ENCODE data around the gene NLGN4X. TPM values are rescaled to one million over a fixed set of nuclear protein-coding genes. Genes with fewer than 3 reads are reported as not detected.

The NLGN4X gene
- total RNA-seq, 1 donor: 0.86 TPM

DNA sequence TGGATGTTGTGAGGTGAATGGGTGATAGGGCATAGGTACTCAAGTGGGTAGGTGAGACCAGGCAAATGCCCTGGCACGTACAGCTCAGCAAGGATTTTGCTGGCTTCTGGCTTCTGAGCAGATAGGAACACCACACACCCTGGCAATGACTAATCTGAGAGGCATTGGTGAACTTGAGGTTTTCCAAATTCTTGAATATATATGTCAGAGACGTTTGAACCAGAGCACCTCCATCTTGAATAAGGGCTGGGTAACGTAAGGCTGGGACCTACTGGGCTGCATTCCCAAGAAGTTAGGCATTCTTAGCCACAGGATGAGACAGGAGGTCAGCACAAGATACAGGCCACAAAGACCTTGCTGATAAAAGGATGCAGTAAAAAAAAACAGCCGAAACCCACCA is 204.5 kb downstream of the NLGN4X start:
- TF ChIP-seq, protein P1, sequence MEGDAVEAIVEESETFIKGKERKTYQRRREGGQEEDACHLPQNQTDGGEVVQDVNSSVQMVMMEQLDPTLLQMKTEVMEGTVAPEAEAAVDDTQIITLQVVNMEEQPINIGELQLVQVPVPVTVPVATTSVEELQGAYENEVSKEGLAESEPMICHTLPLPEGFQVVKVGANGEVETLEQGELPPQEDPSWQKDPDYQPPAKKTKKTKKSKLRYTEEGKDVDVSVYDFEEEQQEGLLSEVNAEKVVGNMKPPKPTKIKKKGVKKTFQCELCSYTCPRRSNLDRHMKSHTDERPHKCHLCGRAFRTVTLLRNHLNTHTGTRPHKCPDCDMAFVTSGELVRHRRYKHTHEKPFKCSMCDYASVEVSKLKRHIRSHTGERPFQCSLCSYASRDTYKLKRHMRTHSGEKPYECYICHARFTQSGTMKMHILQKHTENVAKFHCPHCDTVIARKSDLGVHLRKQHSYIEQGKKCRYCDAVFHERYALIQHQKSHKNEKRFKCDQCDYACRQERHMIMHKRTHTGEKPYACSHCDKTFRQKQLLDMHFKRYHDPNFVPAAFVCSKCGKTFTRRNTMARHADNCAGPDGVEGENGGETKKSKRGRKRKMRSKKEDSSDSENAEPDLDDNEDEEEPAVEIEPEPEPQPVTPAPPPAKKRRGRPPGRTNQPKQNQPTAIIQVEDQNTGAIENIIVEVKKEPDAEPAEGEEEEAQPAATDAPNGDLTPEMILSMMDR (IDR thresholded peaks at IDR 0.05; ENCODE audit: insufficient read depth, low read depth, low read length): no peak
- no peak overlapping the region for H3K4me3 ChIP-seq (ENCODE audit: low read depth, low read length)
- peak; percentile 12 for DNase-seq (ENCODE audit: low read depth)

DNA sequence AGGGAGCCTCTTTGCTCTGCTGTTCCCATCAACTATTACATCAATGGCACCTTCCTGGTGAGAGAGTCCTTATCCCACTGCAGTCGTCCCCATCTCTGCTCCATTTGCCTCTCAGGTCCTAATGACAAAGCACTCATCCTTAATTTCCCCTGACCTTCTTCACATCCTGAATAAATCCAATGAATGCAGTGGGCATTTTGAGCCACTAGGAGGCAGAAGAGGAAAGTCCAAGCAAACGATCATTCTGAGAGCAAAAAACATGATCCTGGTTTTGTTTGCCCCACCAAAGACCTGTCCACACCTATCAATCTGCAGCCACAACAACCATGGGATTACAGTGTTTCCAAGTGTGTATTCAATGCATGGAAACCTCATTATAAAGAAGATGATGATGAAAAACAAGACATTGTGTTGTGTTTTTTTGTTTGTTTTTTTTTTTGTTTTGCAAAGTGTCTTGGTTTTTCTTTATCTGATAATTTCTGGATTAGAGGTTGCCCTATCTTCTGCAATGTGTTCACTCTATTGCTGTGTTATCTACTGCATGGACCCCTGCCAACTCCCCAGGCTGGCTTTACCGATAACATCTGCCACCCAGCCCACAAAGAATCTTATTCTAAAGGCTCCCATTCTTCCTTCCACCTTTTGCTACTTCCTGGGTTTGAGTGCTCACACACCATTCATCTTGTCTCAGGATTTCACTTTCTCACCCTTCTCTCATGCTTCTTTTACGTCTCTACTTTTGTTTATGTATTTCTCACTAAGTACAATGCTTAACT is 207.2 kb downstream of the NLGN4X start:
- peak; percentile 34 for DNase-seq (ENCODE audit: low read depth)
- H3K4me3 ChIP-seq (ENCODE audit: low read depth, low read length): no peak overlapping the region

DNA sequence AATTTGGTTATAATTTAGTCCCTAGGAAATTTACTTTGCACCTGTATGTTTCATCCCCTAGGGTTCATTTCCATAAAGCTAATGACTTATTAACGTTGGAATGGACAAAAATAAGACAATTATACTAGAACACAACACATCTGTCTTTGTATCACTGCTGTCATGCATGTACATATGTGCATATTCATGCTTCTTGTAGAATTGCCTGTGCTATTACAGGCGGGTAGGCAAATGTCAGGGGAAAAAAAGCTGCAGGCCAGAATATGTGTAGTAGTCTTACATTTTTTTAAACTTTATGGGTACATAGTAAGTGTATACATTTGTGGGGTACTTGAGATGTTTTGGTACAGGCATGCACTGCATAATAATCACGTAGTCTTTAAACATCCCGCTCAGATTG is 209.6 kb downstream of the NLGN4X start:
- TF ChIP-seq, protein P1 (IDR thresholded peaks at IDR 0.05; ENCODE audit: insufficient read depth, low read depth, low read length): no peak

More for the DNA sequence above, 207.2 kb downstream of the NLGN4X start:
- TF ChIP-seq, protein P1 (IDR thresholded peaks at IDR 0.05; ENCODE audit: insufficient read depth, low read depth, low read length): peak; percentile 60

DNA sequence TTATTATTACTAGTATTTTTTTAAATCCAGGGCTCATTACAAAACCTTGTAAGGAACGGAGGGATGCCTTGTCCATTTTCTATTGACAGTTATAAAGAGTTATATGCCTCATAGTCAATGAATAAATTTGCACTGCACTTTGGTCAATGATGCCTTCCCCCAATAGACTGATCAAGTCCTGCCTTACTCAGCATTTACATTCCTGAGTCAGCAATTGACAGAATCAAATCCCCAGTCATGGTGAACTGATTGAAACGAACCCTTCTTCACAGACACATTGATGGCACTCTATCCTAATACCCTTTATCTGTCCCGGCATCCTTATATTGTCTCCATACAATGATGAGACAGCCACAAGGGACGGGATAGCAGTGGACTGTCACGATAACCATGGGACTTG is 213.2 kb downstream of the NLGN4X start:
- DNase-seq (ENCODE audit: low read depth): no peak
- H3K4me3 ChIP-seq (ENCODE audit: low read depth, low read length): no peak overlapping the region
- TF ChIP-seq, protein P1 (IDR thresholded peaks at IDR 0.05; ENCODE audit: insufficient read depth, low read depth, low read length): no peak

More for the DNA sequence above, 209.6 kb downstream of the NLGN4X start:
- no peak overlapping the region for H3K4me3 ChIP-seq (ENCODE audit: low read depth, low read length)
- no peak for DNase-seq (ENCODE audit: low read depth)

DNA sequence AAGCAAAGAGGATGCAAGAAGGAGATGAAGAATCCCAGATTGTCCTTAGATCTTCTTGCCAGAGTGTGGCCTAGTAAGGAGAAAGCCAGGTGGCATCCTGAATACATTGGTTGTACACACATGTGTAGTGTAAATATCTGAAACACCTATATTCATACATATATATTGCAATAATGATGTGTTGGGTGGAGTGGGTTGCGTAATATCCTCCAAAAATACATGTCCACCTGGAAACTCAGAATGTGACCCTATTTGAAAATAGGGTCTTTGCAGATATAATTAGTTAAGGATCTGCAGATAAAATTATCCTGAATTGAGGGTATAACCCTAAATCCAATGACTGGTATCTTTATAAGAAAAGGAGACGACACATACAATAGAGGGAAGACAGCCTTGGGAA is 216.3 kb downstream of the NLGN4X start:
- TF ChIP-seq, protein P1 (IDR thresholded peaks at IDR 0.05; ENCODE audit: insufficient read depth, low read depth, low read length): no peak
- DNase-seq (ENCODE audit: low read depth): no peak

DNA sequence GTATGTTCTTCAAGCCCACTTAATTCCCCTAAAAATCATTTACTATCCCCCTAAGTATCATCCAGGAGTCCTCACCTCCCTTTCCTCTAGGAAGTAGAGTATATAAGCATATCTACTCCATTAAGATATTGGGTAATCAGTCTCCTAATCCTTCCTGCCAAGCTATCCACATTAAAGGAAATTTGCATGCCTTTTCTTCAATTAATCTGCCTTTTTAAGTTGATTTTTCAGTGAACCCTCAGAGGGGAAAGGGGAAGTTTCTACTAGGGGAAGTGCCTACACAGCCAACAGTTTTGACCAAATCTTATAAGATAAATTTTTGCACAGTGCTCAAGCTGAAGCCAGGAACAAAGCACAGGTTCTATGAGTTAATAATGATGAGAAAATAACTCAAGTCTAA is 222.8 kb downstream of the NLGN4X start:
- TF ChIP-seq, protein P1 (IDR thresholded peaks at IDR 0.05; ENCODE audit: insufficient read depth, low read depth, low read length): no peak
- H3K4me3 ChIP-seq (ENCODE audit: low read depth, low read length): no peak overlapping the region
- DNase-seq (ENCODE audit: low read depth): no peak

More for the DNA sequence above, 216.3 kb downstream of the NLGN4X start:
- no peak overlapping the region for H3K4me3 ChIP-seq (ENCODE audit: low read depth, low read length)

All from fibroblast of villous mesenchyme (primary cell).